ENCODE measurements around the gene RFX2.
A peak's percentile ranks its signal among the peaks of the same experiment; 100 is the strongest.

RFX2 gene

DNA sequence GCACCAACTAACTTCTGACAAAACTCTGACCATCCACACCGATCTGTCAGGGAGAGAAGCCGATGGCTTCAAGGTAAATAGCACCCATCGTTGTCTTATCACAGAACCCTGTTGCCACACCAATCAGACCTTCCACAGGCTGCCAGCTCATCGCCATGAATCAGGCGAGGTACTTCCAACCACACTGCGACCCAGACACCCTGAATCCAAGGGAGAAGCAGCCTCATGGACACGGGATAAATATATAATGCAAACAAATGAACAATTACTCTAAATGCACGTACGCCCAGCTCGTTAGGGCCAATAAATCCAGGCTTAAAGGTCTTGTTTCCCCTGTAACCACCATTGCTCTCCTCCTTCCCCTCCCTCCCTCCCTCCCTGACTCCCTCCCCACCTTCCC lies 153.1 kb downstream of the RFX2 start:
- TF ChIP-seq CTCF (IDR thresholded peaks at IDR 0.05; ENCODE audit: low read depth, low read length, poor library complexity, severe bottlenecking) = no peak
- TF ChIP-seq EZH2phosphoT487 (IDR thresholded peaks at IDR 0.05; ENCODE audit: borderline replicate concordance, low read length) = no peak
- peaks cover 38% of the 10 kb centered on the region for H4K20me1 ChIP-seq (ENCODE audit: control insufficient read depth, insufficient read depth, low read depth, low read length)
- no peak overlapping the region for H3K27ac ChIP-seq (ENCODE audit: low read depth, low read length)
- H3K4me3 ChIP-seq (ENCODE audit: low read length) = no peak overlapping the region
- peaks cover 36% of the 10 kb centered on the region for H3K36me3 ChIP-seq (ENCODE audit: control insufficient read depth, low read length)
- H3K27me3 ChIP-seq (ENCODE audit: control insufficient read depth, low read length) = no peaks in the 10 kb centered on the region
- peaks cover 47% of the 10 kb centered on the region for H3K4me1 ChIP-seq (ENCODE audit: control insufficient read depth, low read length)
- no peak overlapping the region for H3K4me2 ChIP-seq (ENCODE audit: low read length)
- H3K9me2 ChIP-seq (replicated peaks; ENCODE audit: control insufficient read depth, low read length) = no peaks in the 10 kb centered on the region
- no peaks in the 10 kb centered on the region for H3K9me3 ChIP-seq (ENCODE audit: control insufficient read depth, insufficient read depth, low read length)
- peaks cover 100% of the 10 kb centered on the region for H3K79me2 ChIP-seq (ENCODE audit: control insufficient read depth, low read length)
- no peaks in the 10 kb centered on the region for H3F3A ChIP-seq (ENCODE audit: control insufficient read depth, insufficient read depth)

GRCh38 chr19:5956728-5957127 lies 153.6 kb downstream of the RFX2 start:
- peaks cover 52% of the 10 kb centered on the region for H3K4me1 ChIP-seq (ENCODE audit: control insufficient read depth, low read length)
- peaks cover 35% of the 10 kb centered on the region for H4K20me1 ChIP-seq (ENCODE audit: control insufficient read depth, insufficient read depth, low read depth, low read length)
- no peaks in the 10 kb centered on the region for H3K27me3 ChIP-seq (ENCODE audit: control insufficient read depth, low read length)
- H3K9me2 ChIP-seq (replicated peaks; ENCODE audit: control insufficient read depth, low read length) = no peaks in the 10 kb centered on the region
- no peaks in the 10 kb centered on the region for H3K9me3 ChIP-seq (ENCODE audit: control insufficient read depth, insufficient read depth, low read length)
- no peaks in the 10 kb centered on the region for H3F3A ChIP-seq (ENCODE audit: control insufficient read depth, insufficient read depth)
- H3K36me3 ChIP-seq (ENCODE audit: control insufficient read depth, low read length) = peaks cover 37% of the 10 kb centered on the region
- no peak overlapping the region for H3K27ac ChIP-seq (ENCODE audit: low read depth, low read length)
- no peak for TF ChIP-seq CTCF (IDR thresholded peaks at IDR 0.05; ENCODE audit: low read depth, low read length, poor library complexity, severe bottlenecking)
- no peak for TF ChIP-seq EZH2phosphoT487 (IDR thresholded peaks at IDR 0.05; ENCODE audit: borderline replicate concordance, low read length)
- no peak overlapping the region for H3K4me2 ChIP-seq (ENCODE audit: low read length)
- H3K79me2 ChIP-seq (ENCODE audit: control insufficient read depth, low read length) = peaks cover 100% of the 10 kb centered on the region
- no peak overlapping the region for H3K4me3 ChIP-seq (ENCODE audit: low read length)

DNA sequence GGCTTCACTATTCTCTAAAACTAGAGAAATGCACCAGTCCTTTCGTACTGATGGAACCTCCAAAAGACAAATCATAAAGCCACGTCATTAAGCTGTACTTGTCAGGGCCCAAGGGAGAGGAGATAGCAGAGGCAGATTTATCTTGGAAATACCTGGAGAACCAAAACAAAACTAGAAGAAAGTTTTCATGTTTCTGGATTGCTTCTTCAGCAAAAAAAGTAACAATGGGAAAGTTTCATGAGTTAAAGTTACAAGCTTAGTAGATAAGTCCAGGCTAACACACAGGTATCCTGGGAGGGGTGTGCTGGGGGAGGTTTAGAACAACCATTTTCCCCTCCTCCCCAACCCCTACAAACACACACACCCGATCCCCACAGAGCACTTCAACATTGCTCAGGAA lies 154.0 kb downstream of the RFX2 start:
- TF ChIP-seq EZH2phosphoT487 (IDR thresholded peaks at IDR 0.05; ENCODE audit: borderline replicate concordance, low read length) = no peak
- TF ChIP-seq CTCF (IDR thresholded peaks at IDR 0.05; ENCODE audit: low read depth, low read length, poor library complexity, severe bottlenecking) = no peak
- Histone ChIP-seq H3K4me3 (ENCODE audit: low read length) (no peak overlapping the region), H3F3A (ENCODE audit: control insufficient read depth, insufficient read depth) (no peaks in the 10 kb centered on the region), H4K20me1 (ENCODE audit: control insufficient read depth, insufficient read depth, low read depth, low read length) (peaks cover 35% of the 10 kb centered on the region), H3K27ac (ENCODE audit: low read depth, low read length) (no peak overlapping the region), H3K27me3 (ENCODE audit: control insufficient read depth, low read length) (no peaks in the 10 kb centered on the region), H3K9me2 (replicated peaks; ENCODE audit: control insufficient read depth, low read length) (no peaks in the 10 kb centered on the region), H3K79me2 (ENCODE audit: control insufficient read depth, low read length) (peaks cover 100% of the 10 kb centered on the region), H3K4me1 (ENCODE audit: control insufficient read depth, low read length) (peaks cover 56% of the 10 kb centered on the region), H3K36me3 (ENCODE audit: control insufficient read depth, low read length) (peaks cover 41% of the 10 kb centered on the region), H3K9me3 (ENCODE audit: control insufficient read depth, insufficient read depth, low read length) (no peaks in the 10 kb centered on the region), H3K4me2 (ENCODE audit: low read length) (no peak overlapping the region)

- Histone ChIP-seq H3K4me2 (ENCODE audit: low read length) (peak overlapping the region; percentile 3), H3K4me3 (ENCODE audit: low read length) (no peak overlapping the region), H4K20me1 (ENCODE audit: control insufficient read depth, insufficient read depth, low read depth, low read length) (peaks cover 40% of the 10 kb centered on the region), H3K36me3 (ENCODE audit: control insufficient read depth, low read length) (peaks cover 46% of the 10 kb centered on the region), H3K9me3 (ENCODE audit: control insufficient read depth, insufficient read depth, low read length) (no peaks in the 10 kb centered on the region), H3K4me1 (ENCODE audit: control insufficient read depth, low read length) (peaks cover 57% of the 10 kb centered on the region), H3F3A (ENCODE audit: control insufficient read depth, insufficient read depth) (no peaks in the 10 kb centered on the region), H3K27me3 (ENCODE audit: control insufficient read depth, low read length) (no peaks in the 10 kb centered on the region), H3K9me2 (replicated peaks; ENCODE audit: control insufficient read depth, low read length) (no peaks in the 10 kb centered on the region), H3K27ac (ENCODE audit: low read depth, low read length) (no peak overlapping the region), H3K79me2 (ENCODE audit: control insufficient read depth, low read length) (peaks cover 100% of the 10 kb centered on the region)
- TF ChIP-seq EZH2phosphoT487 (IDR thresholded peaks at IDR 0.05; ENCODE audit: borderline replicate concordance, low read length) (no peak), CTCF (IDR thresholded peaks at IDR 0.05; ENCODE audit: low read depth, low read length, poor library complexity, severe bottlenecking) (no peak)
Observed at GRCh38 chr19:5955636-5955935, 154.7 kb downstream of the RFX2 start.

Data from DOHH2 (cell line).